Inflammatory macrophage (primary cell): ENCODE measurements around the gene NBAS.

Experiments
- DNase-seq, 2 donors: peaks; one replicate each; pipeline ENCODE4 v3.0.0-alpha.2; 2020 to 2022

NBAS gene

DNA sequence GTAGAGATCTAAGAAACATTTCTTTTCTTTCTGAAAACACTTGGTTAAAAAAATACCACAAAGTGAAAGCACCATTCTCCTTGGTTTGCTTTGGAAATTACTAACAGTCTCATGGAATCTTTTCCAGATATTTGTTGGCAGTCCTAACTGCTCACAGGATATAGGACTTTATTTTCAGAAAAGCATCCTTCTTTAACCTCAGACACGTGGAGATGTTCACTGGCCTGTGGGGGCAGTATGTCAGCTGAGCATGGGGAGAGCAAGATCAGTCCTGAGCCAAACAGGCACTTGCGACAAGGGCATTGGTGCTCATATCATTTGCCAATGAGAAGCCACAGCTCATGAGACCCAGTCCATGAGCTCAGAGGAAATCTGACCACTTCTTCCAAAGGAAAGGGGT, 371.9 kb downstream of the NBAS start:
- DNase-seq = no peak

DNA sequence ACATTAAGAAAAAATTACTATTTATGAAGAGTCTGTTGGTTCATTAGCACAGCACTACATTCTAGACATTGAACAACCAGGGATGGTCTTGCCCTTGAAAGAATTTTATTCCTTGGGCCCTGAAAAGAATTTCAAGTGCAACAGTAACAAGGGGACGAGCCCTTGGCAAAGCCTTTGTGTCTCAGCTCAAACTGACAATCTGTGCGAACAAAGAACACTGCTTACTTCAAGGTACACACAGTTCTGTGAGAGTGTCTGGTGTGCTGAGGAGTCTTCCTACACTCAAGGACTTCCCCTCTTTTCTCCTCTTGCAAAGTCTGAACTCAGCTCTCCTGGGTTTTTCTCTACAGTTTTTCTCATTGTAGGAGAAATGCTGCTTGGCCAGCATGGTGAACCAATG, 373.4 kb downstream of the NBAS start:
- no peak for DNase-seq

DNA sequence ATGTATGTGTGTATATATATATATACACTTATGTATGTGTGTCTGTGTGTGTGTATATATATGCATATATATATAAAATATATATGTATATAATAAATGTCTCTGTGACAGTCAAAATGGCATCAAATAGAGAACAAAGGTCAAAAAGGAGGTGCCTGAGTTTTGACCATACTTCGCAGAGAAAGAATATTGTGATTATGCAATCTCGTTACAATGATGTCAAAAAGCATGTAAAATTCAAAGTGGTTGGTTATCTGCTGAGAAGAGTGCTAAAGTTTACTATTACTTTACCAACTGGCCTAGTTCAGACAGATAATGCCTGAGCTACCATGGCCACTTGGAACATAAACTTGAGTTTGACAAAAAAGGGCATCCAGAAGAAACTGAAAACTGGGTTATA, 375.0 kb downstream of the NBAS start:
- no peak for DNase-seq

DNA sequence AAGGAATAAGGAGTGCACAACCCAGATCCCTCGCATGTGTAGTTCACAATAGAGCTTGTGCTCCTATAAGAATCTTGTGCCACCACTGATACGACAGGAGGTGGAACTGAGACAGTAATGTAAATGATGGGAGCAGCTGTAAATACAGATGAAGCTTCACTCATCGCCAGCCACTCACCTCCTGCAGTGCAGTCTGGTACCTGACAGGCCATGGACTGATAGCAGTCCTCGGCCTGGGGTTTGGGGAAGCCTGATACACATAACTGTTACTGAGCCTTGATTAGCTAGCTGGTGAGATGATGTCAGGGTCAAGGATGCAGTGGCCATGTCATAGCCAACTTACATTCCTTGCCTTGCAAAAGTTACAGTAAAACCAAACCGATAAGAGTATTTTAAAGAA, 376.6 kb downstream of the NBAS start:
- no peak for DNase-seq

DNA sequence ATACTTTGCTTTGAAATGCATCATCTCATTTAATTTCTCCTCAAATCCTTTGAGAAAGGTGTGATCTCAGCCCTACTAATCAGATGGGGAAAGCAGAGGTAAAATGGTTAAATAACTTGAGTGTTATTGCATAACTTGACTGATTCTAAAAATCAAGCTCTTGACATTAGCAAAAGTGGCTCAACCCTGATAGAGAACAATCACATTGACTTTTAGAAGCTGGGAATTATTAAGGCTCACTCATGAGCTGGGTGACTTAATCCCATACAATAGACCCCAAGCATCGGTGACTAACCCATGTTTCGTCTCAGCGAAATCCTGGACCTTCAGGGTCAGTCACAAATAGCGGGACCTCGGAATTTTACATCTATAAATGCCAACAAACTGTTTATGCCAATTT, 378.9 kb downstream of the NBAS start:
- no peak for DNase-seq

DNA sequence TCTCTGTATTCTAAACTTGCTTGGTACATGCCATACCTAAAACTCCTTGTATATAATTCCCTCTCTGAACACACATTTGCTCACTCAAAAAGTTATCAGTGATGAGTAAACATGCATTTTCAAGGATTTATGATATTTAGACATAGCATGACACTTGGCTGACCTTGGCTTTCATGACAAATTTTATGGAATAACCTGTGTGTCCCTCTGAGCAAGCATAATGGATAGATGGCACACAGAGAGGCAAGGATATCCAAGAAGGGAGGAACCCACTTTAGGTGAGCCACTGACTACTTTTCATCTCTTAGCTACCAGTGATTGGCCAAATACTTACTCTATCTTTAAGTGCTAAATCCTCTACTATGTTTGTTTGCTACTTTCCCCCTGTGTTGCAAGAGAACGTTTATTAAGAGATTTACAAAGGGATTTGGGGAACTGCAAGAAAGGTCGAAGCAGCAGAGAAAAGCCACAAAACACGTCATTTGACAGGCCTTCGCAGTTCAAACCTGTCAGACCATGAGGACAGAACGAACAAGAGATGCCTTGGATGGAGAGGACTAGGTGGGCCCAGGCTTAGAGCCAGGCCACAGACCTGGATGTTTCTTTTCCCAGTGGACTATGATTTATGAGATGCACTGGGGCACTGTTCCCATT, 379.9 kb downstream of the NBAS start:
- no peak for DNase-seq

DNA sequence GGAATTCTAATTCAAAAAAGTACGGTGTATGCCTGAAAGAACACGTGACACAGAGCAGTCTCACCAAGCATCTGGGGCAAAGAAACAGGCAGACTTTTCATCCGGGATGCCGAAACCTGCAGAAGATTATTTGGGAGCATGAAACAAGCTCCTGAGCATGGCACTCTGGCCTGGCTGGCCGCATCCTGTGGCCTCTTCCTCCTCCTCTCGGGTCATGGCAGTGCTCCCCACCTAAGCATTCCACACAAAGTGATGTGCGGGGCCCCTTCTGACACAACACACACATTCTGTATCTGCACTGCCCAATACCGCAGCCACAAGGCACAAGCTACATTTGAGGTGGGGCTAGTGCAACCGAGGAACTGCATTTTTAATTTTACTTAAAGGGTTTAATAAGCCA, 380.8 kb downstream of the NBAS start:
- no peak for DNase-seq

DNA sequence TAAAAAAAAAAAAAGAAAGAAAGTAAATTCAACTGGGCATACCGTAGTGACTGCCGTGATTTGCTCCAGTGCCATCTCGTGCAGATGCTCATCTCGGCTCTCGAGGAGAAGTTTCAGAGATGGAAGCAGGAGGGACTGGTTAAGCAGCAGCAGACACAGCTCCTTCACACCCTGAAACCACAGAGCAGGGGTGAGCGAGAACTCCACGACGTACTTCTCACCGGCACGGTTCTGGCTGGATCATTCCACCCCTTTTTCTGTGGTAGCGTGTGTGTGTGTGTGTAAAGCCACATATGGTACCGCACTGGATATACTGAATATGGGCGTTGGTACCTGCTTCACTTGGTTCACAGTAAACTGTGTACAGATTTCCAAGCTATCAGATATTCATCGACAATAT, 382.2 kb downstream of the NBAS start:
- no peak for DNase-seq

DNA sequence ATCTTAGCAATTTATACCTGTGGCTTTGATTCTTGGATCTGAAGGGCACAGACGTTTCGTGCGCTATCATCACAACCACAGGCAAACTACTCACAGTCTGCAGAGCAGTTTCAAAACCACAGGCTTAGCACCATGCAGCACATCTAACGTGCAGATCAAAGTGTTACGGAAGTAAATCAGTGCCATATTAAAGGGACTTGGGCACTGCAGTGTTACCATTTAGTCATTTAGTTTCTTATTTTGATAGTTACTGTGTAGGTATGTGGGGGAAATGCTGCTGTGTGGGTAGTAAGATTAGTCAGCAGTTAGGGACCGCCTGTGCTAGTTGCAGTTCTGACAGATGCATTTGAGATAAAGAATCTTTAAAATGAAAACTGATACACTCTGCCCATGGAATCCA, 384.0 kb downstream of the NBAS start:
- DNase-seq = no peak

DNA sequence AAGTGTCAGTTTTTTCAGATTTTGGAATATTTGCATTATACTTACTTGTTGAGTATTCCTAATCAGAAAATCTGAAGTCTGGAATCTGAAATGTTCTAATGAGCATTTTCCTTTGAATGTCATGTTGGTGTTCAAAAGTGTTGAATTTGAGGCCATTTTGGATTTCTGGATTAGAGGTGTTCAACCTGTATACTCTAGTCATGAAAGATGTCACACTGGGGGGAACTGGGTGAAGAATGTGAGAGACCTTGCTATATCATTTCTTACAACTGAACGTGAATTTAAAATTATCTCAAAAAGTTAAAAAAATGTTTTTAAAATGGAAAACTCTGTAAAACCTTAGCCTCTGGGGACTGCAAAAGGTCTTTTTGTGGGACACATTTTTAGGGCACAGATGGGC, 384.5 kb downstream of the NBAS start:
- DNase-seq = no peak

DNA sequence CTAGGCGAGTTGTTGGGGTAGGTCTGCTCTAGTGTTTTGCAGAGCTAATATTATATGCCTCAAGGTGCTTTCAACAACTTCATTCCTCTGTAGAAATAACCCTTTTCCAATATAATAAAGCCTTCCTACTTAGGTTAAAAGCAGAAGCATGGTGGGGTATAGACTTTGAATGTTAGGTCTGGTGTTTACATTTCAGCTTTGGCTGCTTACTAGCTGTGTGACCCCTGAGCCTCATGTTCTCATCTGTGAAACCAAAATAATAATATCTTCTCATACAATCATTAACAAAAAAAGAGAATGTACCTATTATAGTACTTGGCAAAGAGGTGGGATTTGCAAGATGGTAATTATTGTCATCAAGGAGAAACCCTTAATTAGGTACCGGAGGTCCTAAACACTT, 386.6 kb downstream of the NBAS start:
- DNase-seq = no peak

DNA sequence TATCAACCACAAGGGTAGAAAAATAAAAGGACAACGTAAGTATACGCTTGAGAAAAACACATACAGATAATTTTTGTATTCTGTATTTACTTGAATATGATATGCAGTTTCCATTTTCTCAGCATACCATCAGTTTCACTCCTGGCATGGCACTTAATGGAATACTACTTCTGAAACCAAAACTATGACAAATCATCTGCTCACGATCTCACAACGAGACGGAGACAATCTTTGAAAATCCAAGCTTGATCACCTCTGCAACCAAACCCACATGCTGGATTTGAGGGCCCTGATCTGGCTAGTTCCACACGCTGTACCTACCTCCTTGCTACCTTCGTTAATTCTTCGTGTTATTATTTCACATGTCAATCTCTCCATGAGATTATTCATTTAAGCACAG, 387.6 kb downstream of the NBAS start:
- no peak for DNase-seq

DNA sequence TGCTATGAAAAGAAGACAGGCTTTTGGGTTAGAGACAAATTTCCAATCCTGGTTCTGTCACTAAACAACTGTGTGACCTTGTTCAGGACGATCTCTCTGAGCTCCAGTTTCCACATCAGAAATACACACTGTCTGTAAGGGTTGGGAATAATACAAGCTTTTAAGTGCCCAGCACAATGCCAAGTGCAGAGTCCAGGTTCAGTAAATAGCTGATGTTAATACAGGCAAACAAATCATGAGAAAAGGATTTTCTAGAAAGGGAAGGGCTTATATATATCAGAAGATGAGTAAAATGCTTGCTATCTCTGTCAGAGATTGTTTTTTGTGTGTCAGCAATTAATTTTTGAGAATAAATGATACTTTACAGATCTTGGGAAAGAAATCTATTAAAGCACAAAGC, 388.3 kb downstream of the NBAS start:
- no peak for DNase-seq

DNA sequence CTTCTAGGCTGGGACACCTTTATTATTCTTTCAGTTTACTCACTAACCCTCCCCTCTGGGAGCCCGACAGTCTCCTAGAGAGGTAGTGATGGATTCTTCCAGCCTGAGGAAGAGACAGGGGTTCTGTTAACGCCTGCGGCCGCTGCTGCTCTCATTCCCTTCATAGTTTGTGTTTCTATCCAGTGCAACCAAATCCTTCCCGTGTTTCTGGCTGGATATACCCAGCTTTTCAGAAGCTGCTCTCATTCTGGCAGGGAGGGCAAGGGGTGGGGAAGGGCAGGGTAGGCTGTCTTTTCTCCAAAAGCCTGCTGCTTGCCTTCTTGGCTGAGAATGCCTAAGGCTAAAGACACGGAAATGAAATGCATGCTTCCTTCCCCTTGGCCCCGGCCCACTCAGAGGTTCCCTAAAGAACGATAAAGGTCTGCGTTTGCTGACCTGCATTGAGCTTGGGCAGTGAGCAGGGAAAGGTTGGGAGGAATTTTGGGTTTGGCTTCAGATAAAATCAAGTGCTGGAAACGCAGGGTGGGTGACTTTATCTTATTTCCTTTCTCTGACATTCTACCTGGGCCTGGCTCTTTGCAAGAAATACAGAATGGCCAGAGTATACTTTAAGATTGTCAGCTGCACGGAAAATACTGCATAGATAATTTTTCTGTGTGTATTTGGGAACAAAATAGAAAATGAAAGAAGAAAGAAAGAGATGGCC, 390.9 kb downstream of the NBAS start:
- DNase-seq = no peak

DNA sequence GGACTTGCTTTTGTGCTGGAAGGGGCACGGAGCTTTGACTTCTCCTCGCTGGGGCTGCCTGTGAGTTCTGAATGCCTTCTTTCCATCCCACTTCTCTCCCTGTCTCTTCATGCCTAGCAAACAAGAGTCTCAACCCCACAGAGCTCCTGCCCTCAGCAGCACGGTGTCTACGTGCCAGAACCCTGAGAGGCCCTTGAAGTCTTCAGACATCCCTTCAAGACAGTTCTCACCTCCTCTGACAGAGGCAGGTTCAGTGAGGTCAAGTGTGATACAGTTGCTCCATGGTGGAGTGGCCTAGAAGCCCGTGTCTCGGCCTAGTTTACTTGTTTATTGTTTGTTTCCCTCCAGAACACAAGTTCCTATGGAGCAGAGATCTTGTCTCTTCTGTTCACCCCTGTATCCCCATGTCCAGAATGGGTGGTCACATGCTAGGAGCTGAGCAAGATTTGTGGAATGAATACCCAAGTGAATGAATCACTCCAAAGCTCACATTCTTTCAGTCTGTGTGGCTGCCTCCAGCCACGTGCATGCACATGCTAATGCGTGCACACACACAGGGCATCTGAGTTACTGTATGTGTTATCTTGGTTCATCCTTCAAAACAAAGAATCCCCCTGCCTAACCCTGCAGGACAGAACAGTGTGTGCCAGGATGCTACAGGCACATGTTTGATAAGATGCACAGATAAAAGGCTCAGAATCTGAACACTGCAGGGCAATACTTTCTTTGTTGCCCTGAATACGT, 391.6 kb downstream of the NBAS start:
- no peak for DNase-seq

DNA sequence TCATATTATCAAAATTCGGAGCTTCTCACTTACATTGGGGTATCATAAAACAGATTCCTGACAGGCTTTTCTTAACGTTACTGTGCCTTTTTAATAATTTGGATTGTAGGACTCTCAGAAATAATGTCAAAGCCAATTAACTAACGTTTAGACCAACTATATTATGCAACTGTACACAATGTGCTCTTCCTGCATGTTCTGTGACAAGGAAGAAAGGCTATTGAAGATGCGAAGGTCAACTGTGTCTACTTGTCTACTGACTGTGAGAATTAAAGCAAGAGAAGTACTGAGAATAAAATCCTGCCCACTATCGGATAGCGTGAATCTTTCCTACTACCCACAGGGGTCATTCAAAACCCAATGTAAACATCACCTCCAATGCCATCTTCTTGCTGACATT, 393.0 kb downstream of the NBAS start:
- DNase-seq = no peak

DNA sequence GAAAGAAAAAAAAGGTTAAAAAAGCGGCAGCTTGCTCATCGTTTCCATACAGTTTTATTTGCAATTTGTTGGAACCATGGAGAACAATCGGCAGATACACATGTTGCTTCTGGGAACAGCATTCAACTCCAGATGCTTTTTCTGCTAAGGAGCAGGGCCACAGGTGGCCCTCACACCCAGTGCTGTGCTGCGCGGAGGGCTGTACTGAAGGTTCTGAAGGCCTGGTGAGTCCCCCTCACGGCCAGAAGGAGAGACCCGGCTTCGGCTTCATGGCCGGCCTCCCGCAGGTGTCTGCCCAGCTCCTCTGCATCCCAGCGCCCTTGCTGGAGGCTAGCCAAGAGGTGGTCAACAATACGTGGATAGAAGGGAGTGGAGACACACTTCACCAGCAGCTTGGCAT, 394.3 kb downstream of the NBAS start:
- DNase-seq = no peak

DNA sequence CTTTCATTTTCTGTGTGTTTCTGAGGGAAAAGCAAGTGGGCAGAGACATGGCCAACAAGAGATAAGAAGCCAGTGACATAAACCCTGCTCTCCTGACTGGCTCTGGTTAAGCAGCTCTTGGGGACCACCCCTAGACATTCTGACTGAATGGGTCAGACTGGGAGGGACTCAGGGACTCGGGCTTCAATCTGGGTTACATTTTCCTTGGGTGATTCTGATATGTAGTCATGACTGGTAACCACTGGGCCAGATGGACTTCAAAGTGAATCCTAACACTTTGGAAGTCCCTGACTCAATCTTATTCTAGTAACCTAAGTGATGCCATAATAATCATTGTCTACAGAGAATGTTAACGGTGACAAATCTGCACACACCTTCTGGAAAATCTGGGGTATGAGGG, 397.8 kb downstream of the NBAS start:
- DNase-seq = no peak

DNA sequence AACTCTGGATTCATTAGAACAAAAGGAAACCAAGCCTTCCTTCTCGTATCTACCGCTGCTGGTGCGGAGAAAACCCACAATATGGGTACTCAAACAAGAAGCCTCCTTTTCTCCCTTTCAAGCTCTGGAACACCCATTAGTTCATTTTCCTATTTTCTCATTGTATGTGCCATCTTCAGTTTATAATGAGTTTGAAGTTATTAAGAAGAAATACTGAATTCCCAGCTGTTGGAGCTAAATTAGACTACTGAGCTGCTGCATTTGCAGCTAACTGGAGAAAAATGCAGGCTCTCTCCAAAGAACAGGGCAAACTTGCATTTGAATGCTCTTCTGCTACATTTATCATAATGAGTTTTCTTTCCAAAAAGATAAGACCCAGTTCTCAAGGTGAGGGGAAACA, 398.5 kb downstream of the NBAS start:
- DNase-seq = no peak

DNA sequence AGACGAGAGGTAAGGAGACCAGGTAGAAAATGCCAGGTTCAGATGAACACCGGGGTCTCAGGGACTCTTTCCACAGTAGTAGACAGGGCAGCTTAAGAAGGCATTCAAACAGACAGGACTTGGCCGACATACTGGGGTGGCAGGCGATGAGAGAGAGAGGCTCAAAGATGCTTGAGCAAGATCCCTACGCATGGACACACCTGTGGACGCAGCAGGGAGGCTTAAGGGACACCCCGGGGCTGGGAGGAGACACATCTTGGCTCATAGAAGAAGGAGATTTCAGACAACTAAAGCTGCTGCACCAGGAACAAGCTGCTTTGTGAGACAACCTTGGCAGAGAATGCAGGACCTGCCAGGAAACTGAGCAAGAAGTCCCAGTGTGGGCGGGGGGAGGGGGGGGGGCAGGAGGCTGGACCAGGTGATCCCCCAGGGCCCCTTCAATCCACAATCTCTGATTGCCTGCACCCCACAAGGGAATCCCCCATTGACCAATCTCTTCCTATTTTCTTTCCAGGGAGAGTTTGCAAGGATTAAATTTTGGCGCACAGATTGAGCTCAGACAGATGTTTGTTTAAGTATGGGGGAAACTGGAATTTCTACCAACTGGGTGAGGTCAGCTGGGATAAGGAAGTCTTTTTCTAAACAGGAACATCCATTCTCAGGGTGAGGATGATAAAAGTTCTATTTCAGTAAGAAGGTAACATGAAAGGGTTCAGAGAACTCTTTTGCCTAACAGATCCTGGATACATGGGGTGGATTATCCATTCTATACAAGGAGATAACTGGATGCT, 400.7 kb downstream of the NBAS start:
- no peak for DNase-seq

DNA sequence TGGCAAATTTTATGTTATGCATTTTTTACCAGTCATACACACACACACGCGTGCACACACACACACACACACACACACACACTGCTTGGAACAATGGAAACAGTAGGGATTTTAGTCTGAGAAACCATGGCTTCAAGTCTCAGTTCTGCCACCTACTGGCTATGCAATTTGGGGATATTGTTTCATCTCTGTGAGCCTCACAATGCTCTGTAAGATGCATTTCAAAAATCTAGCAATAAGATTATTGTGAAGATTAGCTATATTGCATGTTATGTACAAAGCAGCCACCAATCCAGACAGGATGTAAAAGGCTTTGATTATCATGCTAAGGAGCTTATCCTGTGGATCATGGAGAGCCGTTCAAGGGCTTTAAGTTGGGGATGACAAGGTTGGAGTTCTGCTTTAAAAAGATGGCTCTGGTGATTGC, 401.4 kb downstream of the NBAS start:
- DNase-seq = peak; percentile 29 to 38

DNA sequence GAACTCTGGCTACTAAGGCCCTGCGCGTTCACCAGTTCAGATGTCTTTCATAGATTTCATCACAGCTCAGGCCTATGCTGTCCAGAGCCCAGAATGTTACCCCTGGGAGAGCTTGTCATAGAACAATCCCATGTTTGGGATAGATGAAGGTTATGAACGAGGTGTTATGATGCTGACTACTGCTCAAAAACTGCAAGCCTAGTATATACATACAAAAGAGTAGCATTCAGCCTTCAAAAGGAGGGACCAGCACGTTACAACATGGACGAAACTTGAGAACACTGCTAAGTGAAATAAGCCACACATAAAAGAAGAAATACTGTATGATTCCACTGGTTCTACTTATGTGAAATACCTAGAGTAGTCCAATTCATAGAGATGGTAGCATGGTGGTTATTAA, 401.9 kb downstream of the NBAS start:
- no peak for DNase-seq

DNA sequence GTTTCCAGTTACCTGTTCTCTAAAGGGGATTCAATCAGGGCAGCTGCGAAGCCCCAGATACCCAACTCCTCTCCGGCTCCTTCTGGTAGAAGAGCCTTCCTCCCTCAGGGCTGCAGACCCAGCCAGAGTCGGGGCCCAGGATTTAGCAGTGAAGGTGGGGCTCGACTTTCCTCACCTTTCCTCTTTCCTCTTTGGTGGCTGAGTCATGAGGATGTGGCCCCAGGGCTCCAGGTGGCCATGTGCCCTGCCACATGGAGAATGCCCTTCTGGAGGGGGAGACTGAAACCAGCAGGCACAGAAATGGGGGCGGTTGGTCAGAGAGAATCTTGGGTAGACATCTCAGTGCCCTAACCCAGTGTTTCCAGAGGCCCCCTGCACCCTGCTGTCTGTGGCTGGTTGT, 402.6 kb downstream of the NBAS start:
- no peak for DNase-seq
